HUES64 (cell line): Measurements from ENCODE around the gene PTPN6.
A peak's percentile ranks its signal among the peaks of the same experiment; 100 is the strongest.

Experiments
- H3K27ac ChIP-seq: 2 replicates; pipeline ENCODE4 v1.7.0; 2013; ENCODE audit warnings: low read depth, low read length, inconsistent platforms
- H3K27me3 ChIP-seq: 2 replicates; pipeline ENCODE4 v1.6.1; 2013; ENCODE audit warnings: mild to moderate bottlenecking, low read length; ENCODE audit not compliant: insufficient read depth
- H3K36me3 ChIP-seq: 2 replicates; pipeline ENCODE4 v1.6.1; 2013; ENCODE audit warnings: mild to moderate bottlenecking, low read length; ENCODE audit not compliant: insufficient read depth
- H3K4me1 ChIP-seq: 2 replicates; pipeline ENCODE4 v1.6.1; 2013; ENCODE audit warnings: mild to moderate bottlenecking, low read length, moderate library complexity; ENCODE audit not compliant: insufficient read depth
- H3K4me3 ChIP-seq: 2 replicates; pipeline ENCODE4 v1.5.1; 2013; ENCODE audit warnings: mild to moderate bottlenecking, low read length, moderate library complexity
- H3K9ac ChIP-seq: 2 replicates; pipeline ENCODE4 v1.6.1; 2013; ENCODE audit warnings: mild to moderate bottlenecking, low read depth, low read length
- H3K9me3 ChIP-seq: 2 replicates; pipeline ENCODE4 v1.6.1; 2013; ENCODE audit warnings: low read depth, low read length; ENCODE audit not compliant: insufficient read depth
- whole genome bisulfite sequencing: fragments of 150-250, 120-280 bp; methylation state at CpG from one replicate; pipeline ENCODE4 v1.1.7; 2013; ENCODE audit warnings: missing lambda C conversion rate; 5-methylcytosine and 5-hydroxymethylcytosine counted together

The PTPN6 gene

DNA sequence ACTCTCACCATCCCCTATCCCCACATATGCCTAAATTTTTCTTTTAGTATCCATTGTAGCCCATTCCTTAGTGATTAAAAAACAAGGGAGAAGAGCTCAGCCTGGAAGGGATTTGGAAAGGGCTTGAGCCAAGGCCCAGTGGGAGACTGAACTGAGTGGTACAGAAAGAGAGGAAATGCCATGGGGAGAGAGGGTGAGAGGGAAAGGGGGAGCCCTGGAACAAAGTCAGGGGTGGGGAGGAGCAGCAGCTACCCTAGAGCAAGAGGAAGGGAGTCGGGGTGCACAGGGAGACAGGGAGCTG lies 26.0 kb upstream of the PTPN6 start:
- Histone ChIP-seq H3K9ac (peak overlapping the region; percentile 57), H3K4me1 (peaks cover 31% of the 10 kb centered on the region), H3K9me3 (no peaks in the 10 kb centered on the region), H3K4me3 (peak overlapping the region; percentile 53), H3K36me3 (peaks cover 28% of the 10 kb centered on the region), H3K27me3 (no peaks in the 10 kb centered on the region), H3K27ac (peak overlapping the region; percentile 93)
- 46% methylated on average over 1 of the region's 1 CpG for WGBS

DNA sequence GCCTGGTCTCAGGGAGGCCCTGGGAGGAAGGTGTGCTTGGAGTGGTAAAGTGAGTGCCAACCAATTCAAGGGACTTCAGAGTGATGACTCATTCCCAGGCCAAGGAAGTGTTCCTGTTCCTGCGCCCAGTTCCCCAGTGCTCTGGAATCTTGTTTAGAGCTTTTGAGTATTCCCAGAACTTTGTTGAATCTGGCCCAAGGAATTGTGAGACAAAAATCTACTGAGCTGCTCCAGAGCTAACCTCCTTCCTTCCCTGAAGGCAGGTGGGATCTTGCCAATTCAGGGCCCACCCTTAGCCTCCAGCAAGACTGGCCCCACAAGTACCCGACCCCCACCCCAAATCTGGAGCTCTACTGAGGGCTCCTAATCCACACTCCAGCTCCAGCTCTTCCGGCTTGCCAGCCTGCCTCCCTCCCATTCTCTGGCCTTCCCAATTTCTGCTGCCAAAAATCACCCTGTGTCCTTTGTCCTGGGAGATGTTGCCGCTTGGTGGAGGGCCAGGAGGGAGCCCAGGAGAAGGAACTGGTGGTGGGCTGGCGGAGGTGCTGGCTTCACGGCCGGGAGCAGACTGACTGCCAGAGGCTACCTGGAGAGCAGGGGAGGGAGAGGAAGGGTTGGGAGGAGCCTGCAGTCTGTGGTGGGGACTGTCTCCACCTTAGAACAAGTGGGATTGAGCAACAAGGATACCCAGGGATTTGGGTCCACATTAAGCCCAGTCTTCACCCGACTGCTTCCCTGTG lies 25.4 kb upstream of the PTPN6 start:
- H3K4me1 ChIP-seq: peaks cover 32% of the 10 kb centered on the region
- peak overlapping the region; percentile 57 for H3K9ac ChIP-seq
- no peaks in the 10 kb centered on the region for H3K27me3 ChIP-seq
- H3K4me3 ChIP-seq: peak overlapping the region; percentile 53
- H3K9me3 ChIP-seq: no peaks in the 10 kb centered on the region
- peaks cover 28% of the 10 kb centered on the region for H3K36me3 ChIP-seq
- WGBS: 4% methylated on average over 8 of the region's 8 CpGs
- peak overlapping the region; percentile 93 for H3K27ac ChIP-seq

DNA sequence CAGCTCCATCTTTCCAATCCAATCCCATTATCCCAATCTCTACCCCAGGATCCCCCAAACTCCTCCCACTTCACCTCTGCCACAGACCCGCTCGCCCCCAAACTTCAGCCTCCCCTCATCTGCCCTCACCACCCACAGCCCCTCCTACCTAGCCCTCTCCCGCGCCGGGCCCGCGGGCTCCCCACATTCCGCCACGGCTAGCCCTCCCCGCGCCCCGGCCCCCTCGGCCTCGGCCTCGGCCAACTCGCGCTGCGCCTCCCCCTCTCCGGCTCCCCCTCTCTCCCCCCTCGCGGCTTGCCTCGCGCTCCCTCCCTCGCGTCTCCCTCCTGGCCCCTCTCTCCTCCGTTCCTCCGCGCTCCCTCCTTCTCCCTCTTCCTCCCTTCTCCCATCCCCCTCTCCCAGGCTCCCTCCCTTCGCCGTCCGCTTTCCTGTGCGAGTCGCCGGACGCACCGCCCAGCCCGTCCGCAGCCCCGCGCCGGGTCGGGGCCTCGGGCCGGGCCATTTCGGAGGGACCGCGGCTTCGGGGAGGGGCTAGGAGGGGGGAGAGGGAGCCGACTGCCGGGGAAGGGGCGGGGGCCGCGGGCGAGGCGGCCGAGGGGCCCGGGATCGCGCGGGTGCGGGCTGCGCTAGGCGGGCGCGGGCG lies 23.7 kb upstream of the PTPN6 start, which contains the start of gene ATN1:
TSS of gene ATN1 (plus strand) at position 581 of the 643 bp plus-strand sequence. CDS start 6,043 bp downstream, outside the sequence.
- Histone ChIP-seq H3K9me3 (no peaks in the 10 kb centered on the region), H3K4me3 (peak within 1 kb of the TSS; percentile 80), H3K36me3 (peaks cover 22% of the 10 kb centered on the region), H3K27ac (peak within 1 kb of the TSS; percentile 93), H3K27me3 (no peaks in the 10 kb centered on the region), H3K4me1 (peaks cover 32% of the 10 kb centered on the region), H3K9ac (peak within 1 kb of the TSS; percentile 81)
- under 1% methylated on average over 66 of the region's 66 CpGs for WGBS

DNA sequence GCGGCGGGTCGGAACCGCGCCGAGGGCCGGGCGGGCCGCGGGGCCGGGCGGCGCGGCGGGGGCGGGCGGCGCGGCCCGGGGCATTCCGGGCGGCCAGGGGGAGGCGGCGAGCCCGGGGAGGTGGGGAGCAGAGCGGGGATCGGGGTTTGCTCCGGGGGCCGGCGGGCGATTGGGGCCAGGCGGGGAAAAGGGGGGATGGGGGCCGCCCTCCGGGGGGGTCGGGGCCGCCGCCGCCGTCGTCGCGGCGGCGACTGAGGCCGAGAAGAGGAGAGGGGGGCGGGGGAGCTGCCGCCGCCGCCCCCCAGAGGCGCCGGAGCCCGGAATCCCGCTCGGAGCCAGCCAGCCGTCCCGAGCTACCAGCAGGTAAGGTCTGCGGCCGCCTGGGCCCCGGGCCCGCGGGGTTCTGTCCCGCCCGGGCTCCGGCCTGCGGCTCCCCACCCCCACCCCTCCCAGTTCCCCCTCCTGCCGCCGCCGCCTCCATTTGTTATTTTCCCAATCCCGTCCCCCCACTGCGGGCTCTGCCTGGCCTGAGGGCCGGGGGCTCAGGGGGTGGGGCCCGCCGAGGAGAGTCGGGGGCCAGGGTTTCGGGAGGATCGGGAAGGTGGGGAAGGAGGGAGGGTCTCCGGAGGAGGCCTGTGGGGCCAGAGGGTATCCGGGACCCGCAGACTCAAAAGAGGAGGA lies 23.0 kb upstream of the PTPN6 start:
- H3K9ac ChIP-seq: peak overlapping the region; percentile 81
- peaks cover 32% of the 10 kb centered on the region for H3K4me1 ChIP-seq
- WGBS: under 1% methylated on average over 76 of the region's 79 CpGs
- H3K4me3 ChIP-seq: peak overlapping the region; percentile 80
- peak overlapping the region; percentile 40 for H3K27ac ChIP-seq
- no peaks in the 10 kb centered on the region for H3K9me3 ChIP-seq
- no peaks in the 10 kb centered on the region for H3K27me3 ChIP-seq
- peaks cover 20% of the 10 kb centered on the region for H3K36me3 ChIP-seq

DNA sequence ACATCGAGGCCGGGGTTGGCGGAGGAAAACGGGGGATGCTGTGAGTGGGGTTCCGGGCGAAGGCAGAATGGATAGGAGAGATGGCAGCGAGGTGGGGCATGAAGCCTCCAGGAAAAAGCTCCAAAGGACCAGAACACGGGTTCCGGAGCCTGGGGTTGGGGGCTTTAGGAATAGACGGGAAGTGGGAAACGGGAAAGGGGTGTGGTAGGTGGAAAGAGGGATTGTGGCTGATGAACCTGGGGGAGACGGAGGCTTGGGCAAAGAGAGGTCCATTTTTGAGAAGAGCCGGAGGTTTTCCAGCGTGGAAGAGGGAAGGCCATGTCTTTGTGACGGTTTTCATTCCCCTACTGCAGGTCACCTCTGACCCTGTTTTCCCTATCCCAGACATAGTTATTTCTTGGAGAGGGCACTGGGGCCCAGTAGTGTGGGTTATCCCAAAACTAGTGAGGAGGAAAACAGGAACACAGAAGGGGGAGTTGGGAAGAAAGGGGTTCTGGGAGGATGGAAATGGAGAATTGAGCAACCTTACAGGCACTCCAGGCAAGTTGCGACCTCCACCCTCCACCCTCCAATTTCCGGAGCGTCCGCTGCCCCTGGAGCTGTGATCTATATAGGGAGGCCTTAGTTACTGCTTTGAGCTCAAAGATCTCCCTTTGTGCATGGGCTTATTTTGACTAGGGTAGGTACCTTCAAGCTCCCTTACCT lies 22.3 kb upstream of the PTPN6 start:
- peak overlapping the region; percentile 40 for H3K27ac ChIP-seq
- H3K4me3 ChIP-seq: peak overlapping the region; percentile 80
- 4% methylated on average over 18 of the region's 19 CpGs for WGBS
- H3K4me1 ChIP-seq: peaks cover 32% of the 10 kb centered on the region
- H3K9ac ChIP-seq: peak overlapping the region; percentile 81
- H3K9me3 ChIP-seq: no peaks in the 10 kb centered on the region
- H3K27me3 ChIP-seq: no peaks in the 10 kb centered on the region
- H3K36me3 ChIP-seq: peaks cover 22% of the 10 kb centered on the region

DNA sequence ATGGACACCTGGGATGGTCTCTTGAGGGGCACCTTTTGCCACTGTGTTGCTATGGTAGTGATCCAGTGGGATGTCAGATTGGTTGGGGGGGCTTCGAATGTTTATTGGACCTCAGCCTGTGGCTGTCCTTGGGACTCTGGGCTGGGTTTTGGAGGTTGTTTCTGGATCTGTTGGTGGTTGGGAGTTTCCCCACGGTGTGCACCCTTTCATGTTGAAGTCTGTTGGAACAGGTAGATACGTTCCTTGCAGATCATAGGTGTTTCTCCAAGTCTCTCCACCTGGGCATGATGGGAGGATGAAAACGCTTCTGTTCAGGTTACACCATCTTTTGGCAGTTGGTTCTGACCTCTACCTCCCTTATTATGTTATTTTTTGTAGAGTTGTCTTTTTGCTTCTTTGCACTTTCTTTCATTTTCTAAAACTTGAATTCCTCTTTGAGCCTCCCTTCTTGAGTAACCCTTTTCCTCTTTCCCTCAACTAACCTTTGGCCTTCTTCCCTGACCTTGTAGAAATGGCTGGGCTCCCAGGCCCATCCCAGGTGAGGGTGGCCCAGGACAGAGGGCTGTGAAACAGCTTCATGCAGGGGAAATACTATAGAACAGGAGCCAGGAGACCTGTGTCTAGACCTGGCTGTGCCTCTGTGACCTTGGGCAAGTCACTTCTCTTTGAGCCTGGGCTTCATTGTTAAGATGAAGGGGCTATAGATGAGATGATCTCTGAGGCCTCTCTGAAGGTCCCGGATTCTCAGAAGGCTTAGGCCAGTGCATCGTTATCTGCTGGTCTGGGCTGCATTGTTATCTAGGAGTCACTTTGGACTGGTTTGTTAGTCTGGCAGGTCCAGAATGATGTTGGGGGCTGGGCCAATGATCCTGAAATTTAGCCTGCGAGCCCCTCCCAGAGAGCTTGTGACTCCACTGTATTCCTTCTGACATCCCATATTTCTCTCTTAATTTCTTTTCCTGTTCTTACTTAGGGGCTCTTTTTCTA lies 21.4 kb upstream of the PTPN6 start:
- H3K4me3 ChIP-seq: peak overlapping the region; percentile 80
- H3K27me3 ChIP-seq: no peaks in the 10 kb centered on the region
- peaks cover 31% of the 10 kb centered on the region for H3K36me3 ChIP-seq
- no peaks in the 10 kb centered on the region for H3K9me3 ChIP-seq
- H3K27ac ChIP-seq: no peak overlapping the region
- H3K4me1 ChIP-seq: peaks cover 28% of the 10 kb centered on the region
- peak overlapping the region; percentile 81; the same call in 1 of the 2 replicates for H3K9ac ChIP-seq
- 80% methylated on average over 6 of the region's 7 CpGs for WGBS

DNA sequence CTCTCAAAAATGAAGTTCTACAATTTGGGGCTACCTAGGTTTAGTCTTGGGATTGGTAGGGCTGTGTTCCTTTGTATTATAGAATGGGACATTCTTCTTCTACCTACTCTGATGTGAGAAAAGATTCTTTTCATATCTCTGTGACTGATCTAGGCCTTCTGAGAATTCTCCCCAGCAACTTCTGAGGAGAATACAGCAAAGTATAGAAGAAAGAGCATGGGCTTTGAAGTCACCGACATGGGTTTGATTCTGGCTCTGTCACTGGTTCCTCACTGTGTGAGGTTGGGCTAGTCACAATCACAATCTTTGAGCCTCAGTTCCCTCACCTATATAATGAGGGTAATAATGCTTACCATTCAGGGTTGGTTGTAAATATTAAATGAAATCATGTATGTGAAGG lies 18.4 kb upstream of the PTPN6 start:
- Histone ChIP-seq H3K27me3 (no peaks in the 10 kb centered on the region), H3K36me3 (peaks cover 47% of the 10 kb centered on the region), H3K4me1 (peaks cover 12% of the 10 kb centered on the region), H3K27ac (no peak overlapping the region), H3K9ac (no peak overlapping the region), H3K9me3 (no peaks in the 10 kb centered on the region), H3K4me3 (no peak overlapping the region)
- 100% methylated on average over 1 of the region's 1 CpG for WGBS

DNA sequence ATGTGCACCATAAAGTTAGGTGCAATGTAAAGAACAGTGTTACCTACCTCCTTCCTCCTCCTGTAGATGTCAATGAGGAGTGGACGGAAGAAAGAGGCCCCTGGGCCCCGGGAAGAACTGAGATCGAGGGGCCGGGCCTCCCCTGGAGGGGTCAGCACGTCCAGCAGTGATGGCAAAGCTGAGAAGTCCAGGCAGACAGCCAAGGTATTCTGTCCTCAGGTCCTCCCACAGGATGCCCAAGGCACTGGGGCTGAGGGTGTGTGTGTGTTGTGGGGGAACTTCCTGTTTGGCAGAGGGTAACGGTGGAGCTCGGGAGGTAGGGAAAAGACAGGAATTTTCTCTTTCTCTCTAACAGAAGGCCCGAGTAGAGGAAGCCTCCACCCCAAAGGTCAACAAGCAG lies 17.0 kb upstream of the PTPN6 start:
- 89% methylated on average over 6 of the region's 8 CpGs for WGBS
- peaks cover 55% of the 10 kb centered on the region for H3K36me3 ChIP-seq
- H3K4me3 ChIP-seq: no peak overlapping the region
- no peak overlapping the region for H3K9ac ChIP-seq
- no peak overlapping the region for H3K27ac ChIP-seq
- no peaks in the 10 kb centered on the region for H3K27me3 ChIP-seq
- H3K9me3 ChIP-seq: no peaks in the 10 kb centered on the region
- peaks cover 18% of the 10 kb centered on the region for H3K4me1 ChIP-seq

DNA sequence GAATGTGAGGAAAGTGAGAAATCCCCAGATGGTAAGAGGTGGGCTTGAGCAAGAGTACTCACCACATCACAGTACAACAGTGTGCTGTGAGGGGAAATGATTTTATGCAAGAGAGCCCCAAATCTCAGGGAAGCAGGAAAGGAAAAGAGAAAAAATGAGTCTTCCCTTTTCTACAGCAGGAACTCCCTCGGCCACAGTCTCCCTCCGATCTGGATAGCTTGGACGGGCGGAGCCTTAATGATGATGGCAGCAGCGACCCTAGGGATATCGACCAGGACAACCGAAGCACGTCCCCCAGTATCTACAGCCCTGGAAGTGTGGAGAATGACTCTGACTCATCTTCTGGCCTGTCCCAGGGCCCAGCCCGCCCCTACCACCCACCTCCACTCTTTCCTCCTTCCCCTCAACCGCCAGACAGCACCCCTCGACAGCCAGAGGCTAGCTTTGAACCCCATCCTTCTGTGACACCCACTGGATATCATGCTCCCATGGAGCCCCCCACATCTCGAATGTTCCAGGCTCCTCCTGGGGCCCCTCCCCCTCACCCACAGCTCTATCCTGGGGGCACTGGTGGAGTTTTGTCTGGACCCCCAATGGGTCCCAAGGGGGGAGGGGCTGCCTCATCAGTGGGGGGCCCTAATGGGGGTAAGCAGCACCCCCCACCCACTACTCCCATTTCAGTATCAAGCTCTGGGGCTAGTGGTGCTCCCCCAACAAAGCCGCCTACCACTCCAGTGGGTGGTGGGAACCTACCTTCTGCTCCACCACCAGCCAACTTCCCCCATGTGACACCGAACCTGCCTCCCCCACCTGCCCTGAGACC lies 15.6 kb upstream of the PTPN6 start:
- Histone ChIP-seq H3K27me3 (no peaks in the 10 kb centered on the region), H3K36me3 (peaks cover 67% of the 10 kb centered on the region), H3K4me1 (peaks cover 6% of the 10 kb centered on the region; the same call in 1 of the 2 replicates), H3K9ac (no peak overlapping the region), H3K27ac (no peak overlapping the region), H3K4me3 (no peak overlapping the region), H3K9me3 (no peaks in the 10 kb centered on the region)
- 93% methylated on average over 14 of the region's 14 CpGs for WGBS
